PC-3 (cell line): ENCODE measurements around the gene DDAH2. TPM values are rescaled to one million over a fixed set of nuclear protein-coding genes. Genes with fewer than 3 reads are reported as not detected.

ENCODE experiments used
- ATAC-seq: fragments of 200-7000 bp; cut with Tn5 transposase; 2 replicates; pipeline ENCODE4 v1.9.1; 2020; ENCODE audit warnings: mild to moderate bottlenecking, moderate library complexity
- BruUV-seq: library from RNA; stranded (reverse); fragments of 400-500 nt; replicated peaks from 2 replicates; lab custom pipeline; 2021; lab: Mats Ljungman, UMichigan
- CTCF ChIA-PET: fragments of 300-600 bp; sonication (Branson Sonifier 250); formaldehyde crosslinking; loops from one replicate; lab custom pipeline; 2022; ENCODE audit warnings: antibody characterized with exemption; lab: Charles Lee
- POLR2A ChIA-PET: fragments of 300-600 bp; sonication (Branson Sonifier 250); formaldehyde crosslinking; loops from one replicate; lab custom pipeline; 2022; ENCODE audit warnings: antibody characterized with exemption; ENCODE audit not compliant: unreplicated experiment; lab: Charles Lee
- DNase-seq: peaks from one replicate; pipeline ENCODE4 v3.0.0-alpha.2; 2015
- H2AFZ ChIP-seq: fragments of 300-600 bp; sonication (generic); 2 replicates; pipeline ENCODE4 v1.6.0; 2016; ENCODE audit warnings: antibody characterized with exemption, low read length
- H3F3A ChIP-seq: fragments of 300-600 bp; sonication (generic); one replicate; pipeline ENCODE4 v1.6.0; 2017; ENCODE audit warnings: antibody characterized with exemption, low read length, control low read depth, mild to moderate bottlenecking; ENCODE audit not compliant: unreplicated experiment
- H3K27ac ChIP-seq: fragments of 300-600 bp; sonication (generic); 2 replicates; pipeline ENCODE4 v1.5.1; 2016; ENCODE audit warnings: mild to moderate bottlenecking, low read length
- H3K27me3 ChIP-seq: fragments of 300-600 bp; sonication (generic); 2 replicates; pipeline ENCODE4 v1.6.1; 2016; ENCODE audit warnings: low read length, mixed read lengths
- H3K36me3 ChIP-seq: fragments of 300-600 bp; sonication (generic); 2 replicates; pipeline ENCODE4 v1.6.1; 2016; ENCODE audit warnings: low read depth, mixed run types, low read length, mixed read lengths
- H3K4me1 ChIP-seq: fragments of 300-600 bp; sonication (generic); 2 replicates; pipeline ENCODE4 v1.5.1; 2016; ENCODE audit warnings: low read length; ENCODE audit not compliant: insufficient read depth
- H3K4me2 ChIP-seq: fragments of 300-600 bp; sonication (generic); 2 replicates; pipeline ENCODE4 v1.6.0; 2016; ENCODE audit warnings: low read length
- H3K4me3 ChIP-seq: fragments of 300-600 bp; sonication (generic); 2 replicates; pipeline ENCODE4 v1.5.1; 2016; ENCODE audit warnings: mild to moderate bottlenecking, low read length, mixed read lengths
- H3K79me2 ChIP-seq: fragments of 300-600 bp; sonication (generic); 2 replicates; pipeline ENCODE4 v1.6.1; 2017; ENCODE audit warnings: low read length, mixed read lengths
- H3K9ac ChIP-seq: fragments of 300-600 bp; sonication (generic); 2 replicates; pipeline ENCODE4 v1.6.0; 2016; ENCODE audit warnings: mild to moderate bottlenecking, low read length
- H3K9me2 ChIP-seq: fragments of 300-600 bp; sonication (generic); replicated peaks from 2 replicates; pipeline ENCODE4 v1.6.1; 2016; ENCODE audit warnings: mixed run types, low read length, mixed read lengths
- H3K9me3 ChIP-seq: fragments of 300-600 bp; sonication (generic); 2 replicates; pipeline ENCODE4 v1.6.1; 2016; ENCODE audit warnings: low read length, mixed read lengths
- H4K20me1 ChIP-seq: fragments of 300-600 bp; sonication (generic); 2 replicates; pipeline ENCODE4 v1.6.1; 2016; ENCODE audit warnings: low read length, mixed read lengths
- EZH2 ChIP-seq: fragments of 300-600 bp; sonication (generic); IDR thresholded peaks from one replicate; pipeline ENCODE4 v1.6.1; 2017; ENCODE audit warnings: antibody characterized with exemption, mild to moderate bottlenecking, low read length; ENCODE audit not compliant: unreplicated experiment
- EZH2phosphoT487 ChIP-seq: fragments of 300-600 bp; sonication (generic); IDR thresholded peaks from 2 replicates; pipeline ENCODE4 v1.6.1; 2018; ENCODE audit warnings: mild to moderate bottlenecking, antibody characterized with exemption, low read length, borderline replicate concordance
- intact Hi-C: fragments of 100-400 bp; cut with micrococcal nuclease; formaldehyde crosslinking; loops from 2 replicates; pipeline ENCODE4 v1.9.0; 2023
- total RNA-seq: library from RNA; depleted of rRNA; stranded (reverse); fragments of >200 nt; gene quantifications from 2 replicates; pipeline ENCODE4 v1.2.3, GENCODE V29; 2014
- TF ChIP-seq, protein P1 (sequence below): fragments of 300-600 bp; sonication (generic); conservative IDR thresholded peaks from 2 replicates; pipeline ENCODE4 v1.5.1; 2017; ENCODE audit warnings: antibody characterized with exemption, low read depth, mild to moderate bottlenecking, low read length

The DDAH2 gene
- total RNA-seq, 1 experiment from 2014 or later: 65.5 TPM

DNA sequence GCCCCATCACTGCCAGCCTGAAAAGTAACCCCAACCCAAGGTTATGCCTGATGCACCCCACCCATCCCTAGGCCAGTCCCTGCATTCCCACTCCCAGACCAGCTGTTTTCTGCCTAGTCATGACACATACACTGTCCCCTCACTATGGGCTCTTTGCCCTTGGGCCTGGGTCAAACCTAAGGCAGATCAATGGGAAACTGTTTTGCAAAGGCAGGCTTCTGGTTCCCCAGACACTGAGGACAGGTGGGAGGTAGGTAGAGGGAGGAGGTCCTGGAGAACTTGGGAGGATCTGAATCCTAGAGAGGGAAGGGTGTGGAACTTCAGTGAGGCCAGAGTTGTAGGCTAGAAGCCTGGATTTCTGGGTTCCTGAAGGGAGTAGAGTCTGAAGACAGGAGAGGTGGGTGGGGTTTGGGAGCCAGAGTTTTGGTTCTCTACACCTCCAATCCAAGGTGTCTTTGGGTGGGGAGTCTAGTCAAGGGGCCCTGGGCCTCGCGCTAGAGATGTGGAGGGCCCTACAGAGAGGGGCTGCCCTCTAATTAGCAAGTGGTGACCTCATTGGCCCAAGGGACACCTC lies 5.2 kb upstream of the DDAH2 start:
- BruUV-seq: no TSS peak
- Histone ChIP-seq H3K9me3 (no peaks in the 10 kb centered on the region), H3K4me1 (peaks cover 40% of the 10 kb centered on the region), H3K4me3 (peak overlapping the region; percentile 85), H3K27ac (peak overlapping the region; percentile 87), H2AFZ (no peak overlapping the region), H3K27me3 (no peaks in the 10 kb centered on the region), H3K9me2 (no peaks in the 10 kb centered on the region), H3K79me2 (peaks cover 41% of the 10 kb centered on the region), H4K20me1 (peaks cover 13% of the 10 kb centered on the region), H3K36me3 (peaks cover 35% of the 10 kb centered on the region), H3K9ac (peak overlapping the region; percentile 91), H3K4me2 (peak overlapping the region; percentile 85), H3F3A (peaks cover 4% of the 10 kb centered on the region)
- ATAC-seq (no peak), DNase-seq (no peak)
- ChIA-PET POLR2A (no interaction called here), CTCF (no interaction called here)
- TF ChIP-seq EZH2 (no peak), EZH2phosphoT487 (no peak)
- TF ChIP-seq, protein P1, sequence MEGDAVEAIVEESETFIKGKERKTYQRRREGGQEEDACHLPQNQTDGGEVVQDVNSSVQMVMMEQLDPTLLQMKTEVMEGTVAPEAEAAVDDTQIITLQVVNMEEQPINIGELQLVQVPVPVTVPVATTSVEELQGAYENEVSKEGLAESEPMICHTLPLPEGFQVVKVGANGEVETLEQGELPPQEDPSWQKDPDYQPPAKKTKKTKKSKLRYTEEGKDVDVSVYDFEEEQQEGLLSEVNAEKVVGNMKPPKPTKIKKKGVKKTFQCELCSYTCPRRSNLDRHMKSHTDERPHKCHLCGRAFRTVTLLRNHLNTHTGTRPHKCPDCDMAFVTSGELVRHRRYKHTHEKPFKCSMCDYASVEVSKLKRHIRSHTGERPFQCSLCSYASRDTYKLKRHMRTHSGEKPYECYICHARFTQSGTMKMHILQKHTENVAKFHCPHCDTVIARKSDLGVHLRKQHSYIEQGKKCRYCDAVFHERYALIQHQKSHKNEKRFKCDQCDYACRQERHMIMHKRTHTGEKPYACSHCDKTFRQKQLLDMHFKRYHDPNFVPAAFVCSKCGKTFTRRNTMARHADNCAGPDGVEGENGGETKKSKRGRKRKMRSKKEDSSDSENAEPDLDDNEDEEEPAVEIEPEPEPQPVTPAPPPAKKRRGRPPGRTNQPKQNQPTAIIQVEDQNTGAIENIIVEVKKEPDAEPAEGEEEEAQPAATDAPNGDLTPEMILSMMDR: no peak
- intact Hi-C loops: no loop called here

DNA sequence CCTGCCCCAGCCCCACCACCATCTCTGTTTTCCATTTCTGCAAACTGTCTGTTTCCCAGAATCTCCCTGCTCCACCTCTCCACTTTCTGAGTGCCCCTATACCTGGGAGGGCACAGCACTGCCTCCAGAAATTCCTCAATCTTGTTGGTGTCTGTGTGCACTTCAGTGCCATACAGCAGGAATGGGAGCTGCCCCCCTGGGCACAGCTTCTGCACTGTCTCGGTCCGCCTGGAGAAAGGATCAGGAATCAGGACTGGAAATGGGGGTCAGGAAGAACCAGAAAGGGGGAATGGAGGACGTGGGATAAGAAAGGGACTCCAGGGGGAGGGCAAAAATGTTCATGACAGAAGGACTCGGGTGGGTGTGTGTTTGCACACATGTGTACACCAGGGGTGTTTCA lies 4.6 kb upstream of the DDAH2 start:
- Histone ChIP-seq H3K9me2 (no peaks in the 10 kb centered on the region), H3K79me2 (peaks cover 41% of the 10 kb centered on the region), H3K27me3 (no peaks in the 10 kb centered on the region), H2AFZ (no peak overlapping the region), H3K27ac (no peak overlapping the region), H3K36me3 (peaks cover 35% of the 10 kb centered on the region), H3K9ac (no peak overlapping the region), H3K4me2 (peak overlapping the region; percentile 85), H3K4me3 (peak overlapping the region; percentile 85), H3K4me1 (peaks cover 35% of the 10 kb centered on the region), H3K9me3 (no peaks in the 10 kb centered on the region), H4K20me1 (peaks cover 13% of the 10 kb centered on the region), H3F3A (peaks cover 4% of the 10 kb centered on the region)
- ATAC-seq (no peak), DNase-seq (no peak)
- no TSS peak for BruUV-seq
- POLR2A ChIA-PET: no interaction called here
- TF ChIP-seq EZH2 (no peak), EZH2phosphoT487 (no peak)
- TF ChIP-seq, protein P1: no peak
- CTCF ChIA-PET: no interaction called here
- intact Hi-C loops: no loop called here

DNA sequence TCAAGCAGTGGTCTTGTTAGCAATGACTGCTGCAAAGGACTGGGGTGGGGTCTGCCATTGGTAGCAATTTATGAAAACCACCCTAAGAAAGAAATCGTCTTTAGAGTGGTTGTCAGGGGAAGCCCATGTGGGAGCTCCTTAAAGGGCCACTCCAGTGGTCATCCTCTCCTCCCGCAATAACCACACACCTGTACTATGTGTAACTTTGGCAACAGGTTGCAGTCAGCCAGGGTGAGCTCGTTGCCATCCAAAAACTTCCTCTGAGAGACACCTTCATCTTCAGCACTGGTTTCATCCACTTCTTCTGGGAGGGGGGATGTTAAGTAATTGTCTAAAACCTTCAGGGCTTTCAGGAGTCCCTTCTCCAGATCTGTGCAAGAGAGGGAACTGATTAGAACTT lies 2.9 kb upstream of the DDAH2 start:
- H3K79me2 ChIP-seq: peaks cover 41% of the 10 kb centered on the region

More for the DNA sequence above, 2.9 kb upstream of the DDAH2 start:
- Histone ChIP-seq H3K4me2 (no peak overlapping the region), H3K4me1 (peaks cover 18% of the 10 kb centered on the region), H3K27ac (no peak overlapping the region), H3K9me2 (no peaks in the 10 kb centered on the region), H3K9me3 (no peaks in the 10 kb centered on the region), H3K27me3 (no peaks in the 10 kb centered on the region), H3K4me3 (no peak overlapping the region), H2AFZ (no peak overlapping the region), H3F3A (peaks cover 4% of the 10 kb centered on the region), H4K20me1 (peaks cover 13% of the 10 kb centered on the region), H3K36me3 (peaks cover 35% of the 10 kb centered on the region), H3K9ac (no peak overlapping the region)
- DNase-seq (no peak), ATAC-seq (no peak)
- POLR2A ChIA-PET: no interaction called here
- CTCF ChIA-PET: no interaction called here
- TF ChIP-seq, protein P1: no peak
- TF ChIP-seq EZH2 (no peak), EZH2phosphoT487 (no peak)
- intact Hi-C loops: no loop called here
- BruUV-seq: no TSS peak
